HG03280 (cell line): Measurements from ENCODE around the gene COL25A1.
"Not testable (repeated sequence)": the region's sequence is repeated elsewhere in the genome, so short reads cannot be mapped to it uniquely, and the experiment has no call there.

ENCODE experiments used
- ATAC-seq: cut with Tn5 transposase; IDR thresholded peaks from one replicate; pipeline ENCODE4 v1.9.1; 2021; ENCODE audit warnings: mild to moderate bottlenecking, moderate library complexity; ENCODE audit not compliant: unreplicated experiment

COL25A1 gene

DNA sequence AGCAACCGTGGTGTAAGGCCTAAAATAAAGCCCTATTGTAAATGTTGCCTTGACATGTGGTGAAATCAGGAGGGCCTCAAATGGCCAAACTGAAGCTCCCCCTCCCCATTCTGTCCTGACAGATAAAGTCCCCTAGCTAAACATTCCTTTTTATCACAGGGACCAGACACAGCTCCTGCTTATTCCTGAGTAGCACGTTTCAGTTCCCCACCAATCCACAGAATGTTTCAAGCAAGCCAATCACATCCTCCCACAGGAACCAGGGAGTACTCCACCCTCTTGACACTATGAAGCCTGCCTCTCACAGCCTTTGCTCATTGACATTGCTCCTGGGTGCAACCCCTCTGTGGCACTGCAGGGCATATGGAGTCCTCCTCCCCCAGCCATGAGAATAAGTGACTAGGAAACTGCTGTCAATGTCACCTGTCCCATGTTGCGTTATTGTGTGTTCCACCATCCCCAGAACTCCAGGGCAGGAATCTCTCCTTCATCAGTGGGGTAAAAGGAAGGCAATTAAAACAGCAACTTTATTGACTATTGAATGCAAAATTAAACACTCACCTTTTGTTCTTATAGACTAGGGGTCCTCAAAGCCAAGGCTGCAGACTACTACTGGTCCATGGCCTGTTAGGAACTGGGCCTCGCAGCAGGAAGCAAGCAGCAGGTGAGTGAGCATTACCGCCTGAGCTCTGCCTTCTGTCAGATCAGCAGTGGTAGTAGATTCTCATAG is 128.1 kb downstream of the COL25A1 start:
- ATAC-seq = no peak

- no peak for ATAC-seq
Measured at GRCh38 chr4:109172301-109172700, 130.2 kb downstream of the COL25A1 start.

DNA sequence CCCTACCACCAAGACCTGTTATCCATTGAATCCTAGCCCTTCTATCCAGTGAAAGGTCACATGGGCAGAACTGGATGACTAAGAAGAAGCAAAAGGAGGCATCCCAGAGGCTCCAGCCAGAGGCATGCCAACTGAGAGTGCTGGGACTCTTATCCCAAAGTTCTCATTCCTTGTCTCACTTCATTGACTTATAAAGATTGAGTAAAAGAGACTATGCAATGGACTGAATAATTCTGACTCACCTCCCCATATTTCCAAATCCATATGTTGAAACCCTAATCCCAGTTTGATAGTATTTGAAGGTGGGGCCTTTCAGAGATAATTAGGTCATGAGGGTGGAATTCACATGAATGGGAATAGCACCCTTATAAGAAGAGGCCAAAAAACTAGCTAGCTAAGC is 131.4 kb downstream of the COL25A1 start:
- ATAC-seq = no peak

DNA sequence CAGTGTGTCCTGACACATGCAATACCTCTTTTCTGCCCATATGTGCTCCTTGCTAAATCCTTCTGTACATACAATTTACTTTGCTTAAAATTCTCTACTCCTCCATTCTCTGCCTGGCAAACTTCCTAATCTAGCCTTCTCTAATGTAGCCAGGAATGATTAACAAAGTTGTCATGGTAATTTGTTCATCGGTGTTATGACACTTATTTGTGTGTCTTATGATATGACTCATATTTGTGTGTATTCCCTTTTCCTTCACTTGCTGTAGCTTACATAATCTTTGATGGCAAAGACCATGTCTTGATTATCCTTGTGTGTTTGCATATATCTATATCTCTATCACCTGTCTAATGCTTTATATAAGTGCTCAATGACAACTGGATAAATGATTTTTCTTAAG is 133.3 kb downstream of the COL25A1 start:
- ATAC-seq = no peak

- ATAC-seq = no peak
Measured at GRCh38 chr4:109166586-109166985, 135.9 kb downstream of the COL25A1 start.

GRCh38 chr4:109166126-109166525 is 136.3 kb downstream of the COL25A1 start:
- no peak for ATAC-seq

DNA sequence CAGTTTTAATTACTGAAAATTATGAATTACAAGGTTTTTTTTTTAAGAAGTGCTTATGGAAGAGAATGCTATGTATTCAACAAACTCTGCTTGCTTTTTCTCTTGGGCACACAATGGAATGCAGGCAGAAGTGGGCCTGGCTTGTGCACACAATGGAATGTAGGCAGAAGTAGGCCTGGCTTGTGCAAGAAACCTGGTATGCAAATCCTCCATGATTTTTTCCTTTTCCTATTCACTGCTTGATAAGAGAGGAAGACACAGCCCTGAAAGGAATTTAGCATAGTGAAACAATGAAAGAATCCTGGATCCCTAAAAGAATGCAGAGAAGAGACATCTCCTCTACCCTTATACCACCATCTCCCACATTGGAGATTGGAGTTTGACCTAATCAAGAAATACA is 138.4 kb downstream of the COL25A1 start:
- ATAC-seq = no peak

DNA sequence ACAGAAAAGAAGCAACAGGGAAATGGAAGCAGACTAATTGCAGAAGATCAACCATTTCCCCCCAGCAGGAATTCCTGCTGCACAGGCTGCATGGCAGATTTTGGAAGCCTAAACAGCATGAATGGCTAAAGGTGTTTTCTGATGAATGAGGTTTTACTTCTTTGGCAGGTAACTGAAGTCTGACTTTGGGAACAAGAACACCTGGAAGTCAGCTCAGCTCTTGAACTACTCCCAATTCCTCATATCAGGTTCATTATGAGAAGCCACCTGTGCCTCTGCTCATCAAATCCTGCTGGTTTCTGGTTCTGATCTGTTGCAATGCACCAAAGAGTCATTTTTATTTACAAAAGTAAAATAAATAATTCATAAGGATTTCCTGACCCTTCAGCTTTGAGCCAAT is 139.0 kb downstream of the COL25A1 start:
- no peak for ATAC-seq

DNA sequence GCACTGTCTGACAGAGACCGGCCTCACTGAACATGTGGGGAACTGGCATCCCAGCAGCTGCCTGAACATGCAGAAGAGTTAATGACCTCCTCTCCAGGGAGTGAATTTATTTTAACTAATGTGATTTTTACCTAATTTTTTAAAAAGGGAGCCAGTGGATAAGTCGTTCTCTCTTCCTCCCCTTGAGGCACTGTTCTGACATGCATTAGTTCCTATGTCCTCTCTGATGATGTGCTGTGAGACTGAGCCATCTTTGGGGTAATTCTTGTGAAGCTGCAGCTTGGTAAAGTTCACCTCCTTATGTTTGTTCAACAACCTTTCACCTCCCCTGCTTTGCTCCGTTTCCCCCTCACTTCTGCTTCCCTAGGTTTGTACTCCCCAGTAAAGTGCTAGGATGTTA is 139.7 kb downstream of the COL25A1 start:
- ATAC-seq = no peak

DNA sequence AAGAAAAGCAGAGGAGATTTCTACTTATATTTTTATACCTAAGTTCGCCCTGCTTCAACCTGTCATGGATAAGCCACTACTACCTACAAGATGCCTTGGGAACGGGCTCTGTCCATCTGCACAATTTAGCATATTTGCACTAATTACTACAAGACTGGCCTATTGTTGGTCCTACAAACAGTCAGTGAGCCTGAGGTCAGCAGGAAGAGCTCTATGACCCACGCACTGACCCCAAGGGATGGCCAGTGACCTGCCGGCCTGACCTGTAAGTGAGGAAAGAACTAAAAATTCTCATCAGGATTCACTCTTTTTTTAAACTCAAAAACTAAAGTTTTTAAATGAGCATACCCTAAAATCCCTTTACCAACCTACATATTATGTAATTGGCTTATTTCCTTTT is 142.0 kb downstream of the COL25A1 start:
- no peak for ATAC-seq

GRCh38 chr4:109157696-109158095 is 144.8 kb downstream of the COL25A1 start:
- ATAC-seq = no peak

GRCh38 chr4:109157205-109157604 is 145.3 kb downstream of the COL25A1 start:
- no peak for ATAC-seq

DNA sequence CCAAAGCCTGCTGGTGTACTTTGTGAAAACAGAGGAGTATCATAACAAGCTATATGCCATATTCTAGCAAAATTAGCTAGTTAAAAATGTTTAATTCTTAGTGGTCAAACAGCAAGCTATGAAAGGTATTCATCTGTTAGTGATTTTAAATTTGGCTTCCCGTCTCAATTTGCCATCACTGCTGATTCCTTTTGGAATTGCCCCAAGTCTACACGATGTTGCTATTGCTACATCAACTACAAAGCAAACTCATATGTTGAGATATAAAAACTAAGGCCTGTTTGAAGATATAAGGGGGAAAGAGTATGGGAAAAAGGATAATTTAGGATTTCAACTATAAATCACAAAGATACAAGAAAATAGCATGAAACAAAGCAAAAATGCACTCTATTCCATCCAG is 146.1 kb downstream of the COL25A1 start:
- no peak for ATAC-seq

DNA sequence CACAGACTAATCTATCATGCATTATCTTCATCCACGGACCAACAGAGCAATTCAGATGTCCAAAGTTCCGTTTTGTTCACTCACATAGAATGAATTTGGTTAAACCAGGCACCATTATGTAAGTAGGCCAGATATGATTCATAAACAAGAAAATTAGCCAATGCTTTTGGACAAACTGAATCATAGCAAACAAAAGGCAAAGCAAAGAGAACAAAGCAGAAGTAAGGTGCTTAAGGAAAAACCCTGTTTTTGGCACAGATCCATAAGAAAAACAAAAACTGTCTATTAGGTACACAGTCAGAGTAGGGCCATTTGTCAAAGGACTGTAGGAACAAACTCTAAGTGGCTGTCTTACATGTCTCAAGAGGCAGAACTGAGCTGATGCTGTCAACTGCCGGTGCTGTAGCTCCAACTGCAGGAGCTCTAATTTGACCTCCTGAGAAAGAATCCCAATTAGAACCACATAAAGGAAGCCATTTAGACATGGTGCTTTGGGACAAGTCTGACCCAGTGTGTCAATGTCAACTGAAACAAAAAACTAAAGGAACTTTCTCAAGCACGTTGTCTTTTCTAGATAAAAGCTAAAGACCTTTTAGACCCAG is 146.7 kb downstream of the COL25A1 start:
- ATAC-seq = no peak

DNA sequence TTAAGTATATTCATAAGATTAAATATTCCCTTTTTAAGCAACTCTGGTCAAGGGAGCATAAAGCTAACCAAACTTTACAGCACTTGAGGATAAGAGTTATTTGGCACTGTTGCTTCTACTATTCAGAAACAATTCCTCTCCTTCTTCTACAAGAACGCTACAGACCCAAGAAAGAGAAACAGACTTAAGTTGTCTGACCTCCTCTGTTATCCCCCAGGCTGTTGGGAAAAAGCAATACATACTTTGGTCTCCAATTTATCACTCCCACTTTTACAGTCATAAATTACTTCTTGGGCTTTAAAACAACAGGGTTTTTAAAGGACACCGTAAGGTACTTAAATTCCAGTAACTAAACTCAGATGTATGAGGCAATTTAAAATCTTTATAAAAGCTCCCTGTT is 147.4 kb downstream of the COL25A1 start:
- ATAC-seq = no peak

- no peak for ATAC-seq
Measured at GRCh38 chr4:109154424-109154823, 148.0 kb downstream of the COL25A1 start.

DNA sequence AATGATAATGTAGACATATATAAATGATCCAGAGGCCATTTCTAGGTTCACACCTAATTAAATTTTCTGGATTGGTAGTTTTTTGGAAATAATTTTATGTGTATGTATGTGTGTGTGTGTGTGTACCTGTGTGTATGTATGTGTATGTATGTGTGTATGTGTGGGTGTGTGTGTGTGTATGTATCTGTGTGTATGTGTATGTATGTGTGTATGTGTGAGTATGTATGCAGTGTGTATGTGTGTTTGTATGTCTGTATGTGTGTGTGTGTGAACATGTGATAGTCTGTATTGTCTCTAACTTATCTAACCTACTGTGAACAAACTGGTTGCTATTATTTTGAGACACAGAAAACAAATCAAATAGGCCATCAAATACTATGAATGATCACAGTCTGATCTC is 152.6 kb downstream of the COL25A1 start:
- ATAC-seq = no peak

- no peak for ATAC-seq
Measured at GRCh38 chr4:109148577-109149075, 153.8 kb downstream of the COL25A1 start.

DNA sequence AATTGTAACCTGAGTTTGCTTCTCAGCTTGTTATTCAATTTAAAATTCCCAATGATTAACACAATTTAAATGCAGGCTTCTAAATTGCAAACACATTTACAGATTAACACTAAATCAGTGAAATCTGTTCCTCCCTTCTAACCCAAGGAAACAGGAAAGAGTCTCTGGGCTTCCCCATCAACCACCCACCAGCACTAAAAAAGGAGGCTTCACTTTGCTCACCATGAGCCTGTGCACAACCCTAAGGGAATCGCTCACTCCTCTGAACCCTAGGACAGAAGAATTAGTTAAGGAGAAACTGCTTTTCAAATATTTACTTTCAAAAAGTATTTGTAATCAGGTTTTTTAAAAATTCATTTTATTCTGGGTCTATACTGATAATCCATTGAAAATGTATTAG is 155.3 kb downstream of the COL25A1 start:
- ATAC-seq = no peak

DNA sequence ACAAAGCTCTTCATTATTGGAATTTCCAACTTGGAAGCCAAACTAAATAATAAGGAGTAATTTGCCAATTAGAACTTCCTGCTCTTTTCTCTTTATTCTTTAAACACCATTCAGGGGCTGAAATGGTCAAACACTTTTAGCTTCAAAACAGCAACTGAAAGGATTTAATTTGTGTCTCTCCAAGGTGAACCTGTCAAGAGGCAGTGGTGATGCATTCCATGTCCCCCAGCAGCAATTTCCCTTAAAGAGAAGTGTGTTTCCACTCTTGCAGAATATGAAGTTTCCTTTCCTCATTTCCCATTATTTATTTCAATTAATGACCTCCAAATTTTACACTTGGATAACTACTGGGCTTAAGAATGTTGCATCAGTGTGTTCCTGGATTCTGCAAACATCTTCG is 156.0 kb downstream of the COL25A1 start:
- no peak for ATAC-seq

DNA sequence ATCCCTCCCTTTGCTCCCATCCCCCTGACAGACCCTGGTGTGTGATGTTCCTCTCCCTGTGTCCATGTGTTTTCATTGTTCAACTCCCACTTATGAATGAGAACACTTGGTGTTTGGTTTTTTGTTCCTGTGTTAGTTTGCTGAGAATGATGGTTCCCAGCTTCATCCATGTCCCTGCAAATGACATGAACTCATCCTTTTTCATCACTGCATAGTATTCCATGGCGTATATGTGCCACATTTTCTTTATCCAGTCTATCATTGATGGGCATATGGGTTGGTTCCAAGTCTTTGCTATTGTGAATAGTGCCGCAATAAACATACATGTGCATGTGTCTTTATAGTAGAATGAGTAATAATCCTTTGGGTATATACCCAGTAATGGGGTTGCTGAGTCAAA is 164.3 kb downstream of the COL25A1 start:
- not testable (repeated sequence) for ATAC-seq

DNA sequence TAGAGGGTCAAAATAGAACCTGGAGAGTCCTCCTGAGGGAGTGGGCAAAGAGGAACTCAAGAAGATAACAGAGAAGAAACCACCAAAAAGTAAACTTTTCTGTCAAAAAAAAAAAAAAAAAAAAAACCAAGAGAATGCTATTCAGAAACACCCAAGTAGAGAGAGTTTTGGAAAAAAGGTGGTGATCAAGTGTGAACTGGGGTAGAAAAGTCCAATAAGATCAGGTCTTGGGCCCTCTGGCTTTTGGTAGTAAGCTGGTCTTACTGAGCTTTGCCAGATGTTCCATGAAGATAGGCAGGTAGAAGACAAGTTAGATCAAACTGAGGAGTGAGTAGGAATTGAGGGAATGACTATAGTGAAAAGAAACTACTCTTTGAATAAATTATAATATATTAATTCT is 167.5 kb downstream of the COL25A1 start:
- no peak for ATAC-seq

- no peak for ATAC-seq
Measured at GRCh38 chr4:109134268-109134667, 168.2 kb downstream of the COL25A1 start.
